ENCODE results near the gene SH2D3C. TPM values are rescaled to one million over a fixed set of nuclear protein-coding genes. Genes with fewer than 3 reads are reported as not detected.
A peak's percentile ranks its signal among the peaks of the same experiment; 100 is the strongest.

Gene SH2D3C
- total and polyA plus RNA-seq, 9 of the 15 experiments (the other 6 are each of a cell fraction or from before 2014, with no cell fraction given), result 0.03 to 1.2 (median 0.22) TPM; not detected in 1

GRCh38 chr9:127694890-127695720, 83.4 kb downstream of the SH2D3C start (continued):
- TF ChIP-seq KLF13 (tag; IDR thresholded peaks at IDR 0.05; ENCODE audit: borderline replicate concordance, low read depth) (no peak), TCF7 (IDR thresholded peaks at IDR 0.05; ENCODE audit: borderline replicate concordance) (no peak), ADNP (tag; IDR thresholded peaks at IDR 0.05) (no peak), ZNF274 (IDR thresholded peaks at IDR 0.05; ENCODE audit: borderline replicate concordance, low read depth, low read length) (no peak), HLTF (IDR thresholded peaks at IDR 0.05) (no peak), ZNF282 (CRISPR knock-in tag; IDR thresholded peaks at IDR 0.05) (no peak), TEAD2 (tag; IDR thresholded peaks at IDR 0.05) (no peak), ZNF445 (CRISPR knock-in tag; IDR thresholded peaks at IDR 0.05; ENCODE audit: low read depth) (no peak), KDM5B (IDR thresholded peaks at IDR 0.05; ENCODE audit: insufficient replicate concordance, low read depth, low read length) (no peak)

GRCh38 chr9:127693697-127694096, 84.8 kb downstream of the SH2D3C start:
- no peaks in the 10 kb centered on the region; the same call in 2 of the 3 replicates for H3K36me3 ChIP-seq (ENCODE audit: control insufficient read depth, insufficient read depth, low read length)
- H3K27me3 ChIP-seq (ENCODE audit: control insufficient read depth in 2 of 2, insufficient read depth in 2 of 2, low read length in 2 of 2), result no peaks in the 10 kb centered on the region
- no peak overlapping the region for H3K4me3 ChIP-seq
- BruUV-seq (replicated peaks), result no TSS peak
- ATAC-seq, result no peak
- H3K9me3 ChIP-seq (replicated peaks; ENCODE audit: control insufficient read depth, insufficient read depth, low read depth, low read length), result no peaks in the 10 kb centered on the region
- H2AFZ ChIP-seq (ENCODE audit: low read depth, low read length), result no peak overlapping the region
- H4K20me1 ChIP-seq (replicated peaks; ENCODE audit: control insufficient read depth, insufficient read depth, low read length), result no peaks in the 10 kb centered on the region
- peaks cover 4 to 7% of the 10 kb centered on the region in 2 experiments for H3K4me1 ChIP-seq (replicated peaks in 1 of 2; ENCODE audit: control insufficient read depth in 2 of 2, insufficient read depth in 2 of 2, low read length in 2 of 2)
- ChIA-PET POLR2A (interaction anchor here (0.7 to 1.8 kb wide), 2 partner anchors 12 to 42 kb away, joined by 3 to 6 read pairs; no protein-coding TSS in a partner anchor), CTCF (ENCODE audit: low intra/inter-chr PET ratio) (no interaction called here)
- 47% methylated on average over 3 of the region's 4 CpGs for WGBS (ENCODE audit: insufficient coverage, low coverage, missing lambda C conversion rate)
- no peaks in the 10 kb centered on the region for H3K9me1 ChIP-seq (ENCODE audit: control insufficient read depth, insufficient read depth, low read length)
- intact Hi-C loops (cut with micrococcal nuclease) (no loop called here), in situ Hi-C loops (cut with MboI) (no loop called here)
- H3K4me2 ChIP-seq (ENCODE audit: insufficient read depth, low read length), result no peak overlapping the region
- no peak for FAIRE-seq
- no peak for DNase-seq (ENCODE audit: extremely low read depth in 1 of 4, low spot score in 3 of 4)
- no peak overlapping the region for H3K27ac ChIP-seq (ENCODE audit: extremely low read depth, low read depth, low read length)
- no peak overlapping the region for H3K9ac ChIP-seq (ENCODE audit: insufficient read depth in 1 of 2, low read depth in 2 of 2, low read length in 2 of 2)
- TF ChIP-seq ASH1L (IDR thresholded peaks at IDR 0.05; ENCODE audit: borderline replicate concordance, low read depth, partially characterized antibody) (no peak), ATF7 (IDR thresholded peaks at IDR 0.05) (no peak), ZNF444 (CRISPR knock-in tag; IDR thresholded peaks at IDR 0.05) (no peak), BCOR (IDR thresholded peaks at IDR 0.05) (0 out of 2 replicates have a peak, but pooled peaks have one; percentile 13), RBM25 (IDR thresholded peaks at IDR 0.05; ENCODE audit: low read depth, low read length, severe bottlenecking) (peak; percentile 56)
- H3K79me2 ChIP-seq (ENCODE audit: control insufficient read depth, insufficient read depth, low read length), result no peaks in the 10 kb centered on the region

Measured in K562 (cell line).